Activated CD4-positive, alpha-beta memory T cell treated with anti-CD3 and anti-CD28 coated beads for 36 hours (primary cell): ENCODE measurements around the gene HPDL. TPM values are rescaled to one million over a fixed set of nuclear protein-coding genes. Genes with fewer than 3 reads are reported as not detected.

Experiments
- CTCF ChIA-PET: fragments of 350-600 bp; sonication (Branson Sonifier 250); formaldehyde crosslinking; loops from one replicate; lab custom pipeline; 2021; ENCODE audit warnings: antibody characterized with exemption, inconsistent platforms; lab: Charles Lee
- POLR2A ChIA-PET: fragments of 350-600 bp; sonication (Branson Sonifier 250); formaldehyde crosslinking; loops from one replicate; lab custom pipeline; 2021; ENCODE audit warnings: antibody characterized with exemption; lab: Charles Lee
- DNase-seq: peaks from one replicate; pipeline ENCODE4 v3.0.0-alpha.2; 2020
- H3K27ac Mint-ChIP-seq: one replicate; pipeline ENCODE4 v1.8.0; 2021; ENCODE audit warnings: mixed read lengths
- H3K27me3 Mint-ChIP-seq: one replicate; pipeline ENCODE4 v1.8.0; 2021; ENCODE audit warnings: mixed read lengths
- H3K36me3 Mint-ChIP-seq: one replicate; pipeline ENCODE4 v1.8.0; 2021; ENCODE audit warnings: mixed read lengths
- H3K4me1 Mint-ChIP-seq: one replicate; pipeline ENCODE4 v1.8.0; 2021; ENCODE audit warnings: low read depth, mixed read lengths
- H3K4me3 Mint-ChIP-seq: one replicate; pipeline ENCODE4 v1.8.0; 2021; ENCODE audit warnings: mild to moderate bottlenecking, mixed read lengths
- H3K9me3 Mint-ChIP-seq: one replicate; pipeline ENCODE4 v1.8.0; 2021; ENCODE audit warnings: mixed read lengths
- intact Hi-C: fragments of 100-400 bp; cut with micrococcal nuclease; formaldehyde crosslinking; loops from one replicate; pipeline ENCODE4 v1.15.1; 2023
- total RNA-seq, 2 experiments: library from RNA; stranded (reverse); gene quantifications; one replicate each; pipeline ENCODE4 v1.2.3, GENCODE V29; 2021

The HPDL gene
- total RNA-seq, 2 experiments from 2014 or later = 12.7 to 14.3 TPM

- no peak for DNase-seq
- H3K4me1 Mint-ChIP-seq = peaks cover 29% of the 10 kb centered on the region
- intact Hi-C loops = loop anchor here (1.0 to 10.0 kb wide), 11 partner anchors 38 to 628 kb away; partner anchors contain the start of genes ARMH1, BTBD19, DYNLT4 and GPBP1L1
- no peaks in the 10 kb centered on the region for H3K27me3 Mint-ChIP-seq
- peak overlapping the region; percentile 55 for H3K27ac Mint-ChIP-seq
- no peaks in the 10 kb centered on the region for H3K9me3 Mint-ChIP-seq
- ChIA-PET POLR2A (interaction anchor here (0.6 to 6.2 kb wide), 8 partner anchors 37 to 581 kb away, joined by 3 to 56 read pairs (median 5); partner anchors contain the start of genes EIF2B3, HECTD3, MUTYH and TOE1), CTCF (interaction anchor here (0.6 to 13.7 kb wide), 16 partner anchors 10 to 572 kb away, joined by 3 to 259 read pairs (median 4); partner anchors contain the start of genes EIF2B3, HECTD3, HPDL and MMACHC)
- H3K36me3 Mint-ChIP-seq = no peaks in the 10 kb centered on the region
- peak overlapping the region; percentile 9 for H3K4me3 Mint-ChIP-seq
Observed at GRCh38 chr1:45302505-45303150, 24.1 kb upstream of the HPDL start.

GRCh38 chr1:45303520-45304310 is 23.0 kb upstream of the HPDL start:
- H3K9me3 Mint-ChIP-seq = no peaks in the 10 kb centered on the region
- POLR2A ChIA-PET = interaction anchor here (0.6 to 6.2 kb wide), 15 partner anchors 23 to 582 kb away, joined by 3 to 56 read pairs (median 5); partner anchors contain the start of genes EIF2B3, HECTD3, HPDL and MUTYH
- peak overlapping the region; percentile 96 for H3K27ac Mint-ChIP-seq
- intact Hi-C loops = loop anchor here (1.0 to 10.0 kb wide), 12 partner anchors 23 to 629 kb away; partner anchors contain the start of genes ARMH1, BTBD19, DYNLT4 and GPBP1L1
- H3K27me3 Mint-ChIP-seq = no peaks in the 10 kb centered on the region
- H3K36me3 Mint-ChIP-seq = no peaks in the 10 kb centered on the region
- peak overlapping the region; percentile 89 for H3K4me3 Mint-ChIP-seq
- CTCF ChIA-PET = interaction anchor here (0.7 to 13.7 kb wide), 22 partner anchors 11 to 573 kb away, joined by 3 to 259 read pairs (median 4); partner anchors contain the start of genes EIF2B3, HECTD3, HPDL and MUTYH
- peaks cover 29% of the 10 kb centered on the region for H3K4me1 Mint-ChIP-seq
- peak; percentile 100 for DNase-seq

GRCh38 chr1:45304311-45305081 is 22.2 kb upstream of the HPDL start:
- Mint-ChIP-seq H3K36me3 (no peaks in the 10 kb centered on the region), H3K9me3 (no peaks in the 10 kb centered on the region), H3K27ac (peak overlapping the region; percentile 96), H3K4me3 (peak overlapping the region; percentile 89), H3K27me3 (no peaks in the 10 kb centered on the region), H3K4me1 (peaks cover 29% of the 10 kb centered on the region)
- ChIA-PET CTCF (interaction anchor here (1.2 to 13.7 kb wide), 10 partner anchors 10 to 504 kb away, joined by 3 to 259 read pairs (median 14); partner anchors contain the start of genes HECTD3, HPDL, MUTYH and PLK3), POLR2A (interaction anchor here (0.6 to 6.2 kb wide), 10 partner anchors 23 to 583 kb away, joined by 3 to 56 read pairs (median 6); partner anchors contain the start of genes HECTD3, HPDL, MUTYH and RPS8)
- DNase-seq = peak; percentile 39
- intact Hi-C loops = loop anchor here (2.0 to 10.0 kb wide), 4 partner anchors 22 to 630 kb away; partner anchors contain the start of genes ARMH1, BTBD19, DYNLT4 and HPDL

DNA sequence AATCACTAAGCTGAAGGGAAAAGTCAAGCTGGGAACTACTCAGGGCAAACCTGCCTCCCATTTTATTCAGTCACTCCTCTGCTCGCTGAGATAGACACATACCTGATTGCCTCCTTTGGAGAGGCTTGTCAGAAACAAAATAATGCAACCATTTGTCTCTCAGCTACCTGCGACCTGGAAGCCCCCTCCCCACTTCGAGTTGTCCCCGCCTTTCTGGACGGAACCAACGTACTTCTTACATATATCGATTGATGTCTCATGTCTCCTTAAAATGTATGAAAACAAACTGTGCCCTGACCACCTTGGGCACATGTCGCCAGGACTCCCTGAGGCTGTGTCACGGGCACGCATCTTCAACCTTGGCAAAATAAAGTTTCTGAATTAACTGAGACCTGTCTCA is 21.5 kb upstream of the HPDL start:
- no peak for DNase-seq
- Mint-ChIP-seq H3K4me1 (peaks cover 29% of the 10 kb centered on the region), H3K9me3 (no peaks in the 10 kb centered on the region), H3K27ac (peak overlapping the region; percentile 96), H3K36me3 (no peaks in the 10 kb centered on the region), H3K4me3 (peak overlapping the region; percentile 89), H3K27me3 (no peaks in the 10 kb centered on the region)
- intact Hi-C loops = loop anchor here (2.0 to 10.0 kb wide), 3 partner anchors 22 to 630 kb away; partner anchors contain the start of genes ARMH1, BTBD19, DYNLT4 and HPDL
- POLR2A ChIA-PET = interaction anchor here (0.9 to 6.2 kb wide), 5 partner anchors 26 to 584 kb away, joined by 3 to 56 read pairs (median 4); partner anchors contain the start of genes HECTD3, MUTYH and TOE1
- CTCF ChIA-PET = interaction anchor here (2.2 to 13.7 kb wide), 4 partner anchors 35 to 293 kb away, joined by 12 to 259 read pairs (median 20); partner anchors contain the start of genes HECTD3, MUTYH, TOE1 and UROD

DNA sequence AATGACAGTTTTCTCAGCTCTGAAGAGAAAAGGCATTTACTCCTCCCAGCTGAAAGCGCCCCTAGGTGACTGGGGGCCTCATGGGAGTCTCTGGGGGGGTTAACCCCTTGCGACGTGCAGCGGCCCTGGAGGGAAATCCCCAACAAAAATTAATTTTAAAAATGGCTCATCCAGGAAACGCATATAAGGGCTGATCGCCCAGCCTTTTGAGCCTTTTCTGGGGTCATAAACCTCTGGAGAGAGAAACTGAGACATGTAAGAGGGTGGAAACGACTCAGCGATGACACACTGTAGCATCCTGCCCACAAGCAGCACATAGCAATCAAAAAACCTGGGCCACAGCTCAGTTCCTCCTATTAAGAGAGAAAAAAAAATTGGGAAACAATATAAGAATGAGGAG is 20.4 kb upstream of the HPDL start:
- Mint-ChIP-seq H3K4me1 (peaks cover 27% of the 10 kb centered on the region), H3K27me3 (no peaks in the 10 kb centered on the region), H3K36me3 (no peaks in the 10 kb centered on the region), H3K4me3 (peak overlapping the region; percentile 28), H3K27ac (peak overlapping the region; percentile 72), H3K9me3 (no peaks in the 10 kb centered on the region)
- CTCF ChIA-PET = interaction anchor here (0.5 to 13.7 kb wide), 5 partner anchors 21 to 294 kb away, joined by 3 to 259 read pairs (median 12); partner anchors contain the start of genes HECTD3, HPDL, MUTYH and TOE1
- POLR2A ChIA-PET = interaction anchor here (1.1 to 6.2 kb wide), 3 partner anchors 34 to 584 kb away, joined by 4 to 56 read pairs (median 6); partner anchors contain the start of genes HECTD3, MUTYH, TOE1 and UROD
- peak; percentile 73 for DNase-seq
- intact Hi-C loops = loop anchor here (1.0 to 10.0 kb wide), 3 partner anchors 194 to 632 kb away; partner anchors contain the start of genes ARMH1, BTBD19, CCDC163 and DYNLT4

DNA sequence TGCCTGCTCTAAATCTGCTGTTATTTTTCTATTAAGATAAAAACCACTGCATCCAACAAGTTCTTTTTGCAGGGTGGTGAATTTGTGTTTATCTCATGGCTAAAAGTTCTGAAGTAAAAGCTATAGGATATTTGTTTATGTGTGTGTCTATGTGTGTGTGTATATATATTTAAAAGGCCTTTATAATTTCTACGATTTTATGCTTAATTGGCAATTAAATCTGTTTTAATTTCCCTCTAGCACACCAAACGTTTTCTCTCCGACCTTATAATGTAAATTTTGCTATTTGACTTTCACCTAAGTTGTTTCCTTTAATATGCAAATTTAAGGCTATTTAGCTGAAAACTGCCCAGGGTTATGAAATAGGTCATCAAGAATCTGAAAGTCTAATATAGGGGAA is 19.8 kb upstream of the HPDL start:
- POLR2A ChIA-PET = interaction anchor here (1.1 to 6.2 kb wide), 3 partner anchors 33 to 585 kb away, joined by 4 to 56 read pairs (median 6); partner anchors contain the start of genes HECTD3, MUTYH, TOE1 and UROD
- H3K9me3 Mint-ChIP-seq = no peaks in the 10 kb centered on the region

DNA sequence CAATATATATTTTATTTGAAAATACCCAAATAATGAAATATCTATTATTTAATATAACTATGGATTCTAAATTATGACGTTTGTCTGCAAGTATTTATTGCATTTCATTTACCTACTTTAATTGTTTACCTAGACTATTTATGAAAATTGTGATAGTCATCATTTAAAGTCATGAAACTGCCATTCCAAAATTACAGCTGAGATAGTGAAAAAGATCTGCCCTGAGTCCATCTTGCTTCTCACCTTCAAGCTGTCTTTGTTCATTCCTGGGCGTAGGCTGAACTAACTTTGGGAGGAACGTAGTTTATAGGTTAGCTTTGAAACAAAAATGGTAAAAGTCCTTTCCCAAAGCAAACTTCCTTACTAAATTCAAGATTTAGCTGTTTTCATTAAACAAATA is 12.4 kb upstream of the HPDL start:
- Mint-ChIP-seq H3K4me3 (no peak overlapping the region), H3K36me3 (no peaks in the 10 kb centered on the region)
- POLR2A ChIA-PET = interaction anchor here (0.6 kb wide), 1 partner anchor 255 kb away, joined by 4 read pairs; no protein-coding TSS in a partner anchor

More for the DNA sequence above, 19.8 kb upstream of the HPDL start:
- peaks cover 27% of the 10 kb centered on the region for H3K4me1 Mint-ChIP-seq
- peak overlapping the region; percentile 72 for H3K27ac Mint-ChIP-seq
- CTCF ChIA-PET = interaction anchor here (0.9 to 13.7 kb wide), 4 partner anchors 20 to 295 kb away, joined by 3 to 259 read pairs (median 10); partner anchors contain the start of genes HECTD3, HPDL, MUTYH and TOE1
- no peak overlapping the region for H3K4me3 Mint-ChIP-seq
- H3K36me3 Mint-ChIP-seq = no peaks in the 10 kb centered on the region
- no peaks in the 10 kb centered on the region for H3K27me3 Mint-ChIP-seq
- DNase-seq = no peak
- intact Hi-C loops = loop anchor here (1.0 to 10.0 kb wide), 3 partner anchors 193 to 632 kb away; partner anchors contain the start of genes ARMH1, BTBD19, CCDC163 and DYNLT4

DNA sequence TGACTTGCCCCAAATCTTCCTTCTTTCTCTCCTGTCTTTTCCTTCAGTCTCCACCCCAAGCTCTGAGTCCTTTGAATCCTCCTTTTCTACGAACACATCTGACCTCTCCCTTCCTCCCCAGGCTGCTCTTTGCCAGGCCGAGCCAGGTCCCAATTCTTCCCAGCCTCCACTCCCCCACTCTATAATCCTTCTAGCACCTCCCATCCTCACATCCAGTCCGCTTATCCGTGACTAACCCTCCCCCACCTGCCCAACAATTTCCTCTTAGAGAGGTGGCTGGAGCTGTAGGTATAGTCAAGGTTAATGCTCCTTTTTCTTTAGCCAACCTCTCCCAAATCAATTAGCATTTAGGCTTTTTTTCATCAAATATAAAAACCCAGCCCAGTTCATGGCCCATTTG is 9.5 kb upstream of the HPDL start:
- Mint-ChIP-seq H3K9me3 (no peaks in the 10 kb centered on the region), H3K4me3 (no peak overlapping the region), H3K36me3 (no peaks in the 10 kb centered on the region), H3K27ac (no peak overlapping the region), H3K4me1 (no peaks in the 10 kb centered on the region), H3K27me3 (no peaks in the 10 kb centered on the region)
- no peak for DNase-seq
- intact Hi-C loops = no loop called here
- ChIA-PET CTCF (interaction anchor here (0.6 kb wide), 1 partner anchor 360 kb away, joined by 3 read pairs; no protein-coding TSS in a partner anchor), POLR2A (no interaction called here)

More for the DNA sequence above, 12.4 kb upstream of the HPDL start:
- H3K27me3 Mint-ChIP-seq = no peaks in the 10 kb centered on the region
- H3K27ac Mint-ChIP-seq = no peak overlapping the region
- H3K4me1 Mint-ChIP-seq = no peaks in the 10 kb centered on the region
- H3K9me3 Mint-ChIP-seq = no peaks in the 10 kb centered on the region
- no peak for DNase-seq
- CTCF ChIA-PET = interaction anchor here (1.0 to 1.1 kb wide), 2 partner anchors 11 to 478 kb away, joined by 3 to 4 read pairs; no protein-coding TSS in a partner anchor
- intact Hi-C loops = no loop called here

GRCh38 chr1:45319761-45320160 is 6.9 kb upstream of the HPDL start:
- no peaks in the 10 kb centered on the region for H3K9me3 Mint-ChIP-seq
- no peaks in the 10 kb centered on the region for H3K36me3 Mint-ChIP-seq
- ChIA-PET CTCF (no interaction called here), POLR2A (no interaction called here)
- H3K4me1 Mint-ChIP-seq = no peaks in the 10 kb centered on the region
- no peaks in the 10 kb centered on the region for H3K27me3 Mint-ChIP-seq
- H3K4me3 Mint-ChIP-seq = no peak overlapping the region
- intact Hi-C loops = no loop called here
- no peak overlapping the region for H3K27ac Mint-ChIP-seq
- no peak for DNase-seq

DNA sequence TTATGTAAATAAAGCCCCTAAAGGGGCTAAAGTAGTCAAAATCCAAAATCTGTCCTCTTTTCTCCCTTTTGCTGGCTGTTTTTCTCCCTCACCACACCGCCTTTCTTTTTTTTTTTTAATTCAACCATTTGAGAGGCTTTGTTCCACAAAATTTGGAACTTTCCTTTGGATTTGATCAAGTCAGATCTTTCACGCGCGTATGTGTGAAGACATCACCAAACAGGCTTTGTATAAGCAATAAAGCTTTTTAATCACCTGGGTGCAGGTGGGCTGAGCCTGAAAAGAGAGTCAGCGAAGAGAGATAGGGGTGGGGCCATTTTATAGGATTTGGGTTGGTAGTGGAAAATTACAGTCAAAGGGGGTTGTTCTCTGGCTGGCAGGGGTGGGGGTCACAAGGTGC is 5.3 kb upstream of the HPDL start:
- no peak overlapping the region for H3K27ac Mint-ChIP-seq
- intact Hi-C loops = no loop called here
- no peaks in the 10 kb centered on the region for H3K4me1 Mint-ChIP-seq
- no peak overlapping the region for H3K4me3 Mint-ChIP-seq
- CTCF ChIA-PET = no interaction called here
- H3K36me3 Mint-ChIP-seq = no peaks in the 10 kb centered on the region
- POLR2A ChIA-PET = no interaction called here
- DNase-seq = no peak
- no peaks in the 10 kb centered on the region for H3K9me3 Mint-ChIP-seq
- H3K27me3 Mint-ChIP-seq = no peaks in the 10 kb centered on the region
